Mesenchymal stem cell (in vitro differentiated cells and primary cell): ENCODE results near the gene LMX1B.

ENCODE experiments used
- DNase-seq: peaks from one replicate; pipeline ENCODE4 v3.0.0-alpha.2; 2013
- H2AFZ ChIP-seq: one replicate; pipeline ENCODE4 v1.6.1; 2013; ENCODE audit warnings: low read depth, mild to moderate bottlenecking, control low read depth, inconsistent platforms, low read length, moderate library complexity
- H2AK5ac ChIP-seq: 2 replicates; pipeline ENCODE4 v1.6.1; 2013; ENCODE audit warnings: low read length, moderate library complexity, mild to moderate bottlenecking, inconsistent platforms; ENCODE audit not compliant: severe bottlenecking
- H2BK120ac ChIP-seq: one replicate; pipeline ENCODE4 v1.6.1; 2013; ENCODE audit warnings: low read depth, mild to moderate bottlenecking, inconsistent platforms, low read length, moderate library complexity
- H2BK12ac ChIP-seq, 2 experiments: one replicate each; pipeline ENCODE4 v1.6.1; 2013; ENCODE audit warnings: inconsistent platforms in 2 of 2, low read length in 2 of 2, mild to moderate bottlenecking in 2 of 2, moderate library complexity in 2 of 2, control low read depth in 1 of 2
- H2BK15ac ChIP-seq: one replicate; pipeline ENCODE4 v1.6.1; 2013; ENCODE audit warnings: mild to moderate bottlenecking, low read depth, inconsistent platforms; ENCODE audit not compliant: poor library complexity, severe bottlenecking
- H2BK5ac ChIP-seq: 2 replicates; pipeline ENCODE4 v1.6.1; 2013; ENCODE audit warnings: low read depth, mild to moderate bottlenecking, low read length, control low read depth, inconsistent platforms; ENCODE audit not compliant: poor library complexity, severe bottlenecking
- H3K14ac ChIP-seq, 2 experiments: one replicate each; pipeline ENCODE4 v1.6.1; 2013; ENCODE audit warnings: inconsistent platforms in 2 of 2, low read length in 2 of 2, control low read depth in 1 of 2, mild to moderate bottlenecking in 1 of 2, moderate library complexity in 1 of 2
- H3K18ac ChIP-seq, 2 experiments: one replicate each; pipeline ENCODE4 v1.6.1; 2013; ENCODE audit warnings: inconsistent platforms in 2 of 2, low read length in 2 of 2, control low read depth in 1 of 2, low read depth in 1 of 2, mild to moderate bottlenecking in 1 of 2
- H3K23ac ChIP-seq, 2 experiments: one replicate each; pipeline ENCODE4 v1.6.1; 2013; ENCODE audit warnings: inconsistent platforms in 2 of 2, low read length in 2 of 2, mild to moderate bottlenecking in 2 of 2, moderate library complexity in 2 of 2, control low read depth in 1 of 2
- H3K27ac ChIP-seq: 2 replicates; pipeline ENCODE4 v1.5.1; 2013; ENCODE audit warnings: mild to moderate bottlenecking, moderate library complexity, low read length, control low read depth, inconsistent platforms; ENCODE audit not compliant: poor library complexity, severe bottlenecking
- H3K27me3 ChIP-seq, 2 experiments: 2 replicates each; pipeline versions ENCODE4 v1.6.1 to v1.7.0; 2013; ENCODE audit warnings: low read length in 2 of 2, mild to moderate bottlenecking in 2 of 2, moderate library complexity in 2 of 2, control low read depth in 1 of 2, inconsistent platforms in 1 of 2; ENCODE audit not compliant: control insufficient read depth in 1 of 2, insufficient read depth in 1 of 2
- H3K36me3 ChIP-seq, 2 experiments: 2 replicates each; pipeline versions ENCODE4 v1.6.1 to v1.7.0; 2013; ENCODE audit warnings: low read length in 2 of 2, control low read depth in 1 of 2, inconsistent platforms in 1 of 2, low read depth in 1 of 2, mild to moderate bottlenecking in 1 of 2; ENCODE audit not compliant: insufficient read depth in 2 of 2, control insufficient read depth in 1 of 2
- H3K4ac ChIP-seq, 2 experiments: one replicate each; pipeline ENCODE4 v1.6.1; 2013; ENCODE audit warnings: inconsistent platforms in 2 of 2, low read length in 2 of 2, mild to moderate bottlenecking in 2 of 2, moderate library complexity in 2 of 2, control low read depth in 1 of 2, low read depth in 1 of 2
- H3K4me1 ChIP-seq: 2 replicates; pipeline ENCODE4 v1.6.1; 2013; ENCODE audit warnings: low read depth, low read length, control low read depth; ENCODE audit not compliant: control insufficient read depth, insufficient read depth
- H3K4me2 ChIP-seq: 2 replicates; pipeline ENCODE4 v1.6.1; 2013; ENCODE audit warnings: low read length, mild to moderate bottlenecking, inconsistent platforms; ENCODE audit not compliant: poor library complexity, severe bottlenecking
- H3K4me3 ChIP-seq, 2 experiments: 2 replicates each; pipeline versions ENCODE4 v1.5.1 to v1.7.0; 2013; ENCODE audit warnings: low read length in 2 of 2, mild to moderate bottlenecking in 2 of 2, control low read depth in 1 of 2, low read depth in 1 of 2; ENCODE audit not compliant: insufficient read depth in 1 of 2
- H3K79me1 ChIP-seq: replicated peaks from 2 replicates; pipeline ENCODE4 v1.6.1; 2013; ENCODE audit warnings: mild to moderate bottlenecking, control low read depth, low read length, inconsistent platforms; ENCODE audit not compliant: poor library complexity, severe bottlenecking
- H3K9ac ChIP-seq: 2 replicates; pipeline ENCODE4 v1.7.0; 2013; ENCODE audit warnings: mild to moderate bottlenecking, low read length, moderate library complexity
- H3K9me3 ChIP-seq: 2 replicates; pipeline ENCODE4 v1.7.0; 2013; ENCODE audit warnings: mild to moderate bottlenecking, low read length; ENCODE audit not compliant: control insufficient read depth
- H4K8ac ChIP-seq: one replicate; pipeline ENCODE4 v1.6.1; 2013; ENCODE audit warnings: inconsistent platforms, mild to moderate bottlenecking, low read length, moderate library complexity
- H4K91ac ChIP-seq: one replicate; pipeline ENCODE4 v1.6.1; 2013; ENCODE audit warnings: mild to moderate bottlenecking, low read length, inconsistent platforms
- WGBS: methylation state at CpG from one replicate; pipeline ENCODE4 v1.1.7; 2013; ENCODE audit warnings: mixed read lengths; 5-methylcytosine and 5-hydroxymethylcytosine counted together

LMX1B gene

DNA sequence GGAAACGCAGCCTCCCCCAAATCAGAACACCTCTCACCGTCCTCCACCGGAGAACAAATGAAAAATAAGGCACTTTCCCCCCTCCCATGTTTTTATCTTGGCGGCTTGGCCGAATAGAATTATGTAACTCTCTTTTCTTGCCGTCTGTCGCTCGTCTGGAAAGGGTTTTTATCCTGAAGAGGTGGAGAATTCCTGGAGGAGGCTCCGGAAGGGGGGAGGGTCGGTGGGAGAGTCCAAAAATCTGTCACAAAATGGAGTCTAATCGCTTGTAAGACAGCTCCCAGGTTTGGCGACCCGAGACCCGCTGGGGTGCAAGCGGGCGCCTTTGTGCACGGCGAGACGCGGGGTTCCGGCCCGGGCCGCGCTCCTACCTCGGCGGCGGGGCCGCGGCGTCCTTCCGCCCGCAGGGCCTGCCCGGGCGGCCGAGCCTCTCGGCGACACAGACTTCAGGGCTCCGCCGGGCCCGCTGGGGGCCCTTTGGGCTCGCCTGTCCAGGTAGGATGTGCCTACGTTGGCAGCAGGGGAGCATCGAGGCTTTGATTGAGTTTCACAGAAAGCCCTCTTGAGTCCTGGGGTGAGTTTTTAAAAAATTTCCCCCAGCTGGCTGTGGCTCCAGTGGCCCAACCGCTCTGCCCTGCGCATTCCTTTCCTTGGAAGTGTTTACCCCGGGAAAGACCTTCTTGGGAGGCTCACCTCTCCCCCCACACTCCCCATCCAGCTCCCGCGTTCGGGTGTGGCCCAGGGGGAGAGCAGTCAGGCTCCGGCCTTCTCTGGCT lies 5.0 kb downstream of the LMX1B start:
- Histone ChIP-seq H3K27me3 (peaks cover 92 to 94% of the 10 kb centered on the region in 2 experiments), H3K36me3 (no peaks in the 10 kb centered on the region), H3K79me1 (no peaks in the 10 kb centered on the region), H2BK5ac (no peak overlapping the region), H2AK5ac (no peak overlapping the region), H3K9me3 (no peaks in the 10 kb centered on the region), H2BK15ac (no peak overlapping the region), H3K23ac (no peak overlapping the region), H4K8ac (no peak overlapping the region), H3K9ac (no peak overlapping the region), H2BK12ac (no peak overlapping the region), H4K91ac (no peak overlapping the region), H3K4me3 (no peak overlapping the region), H2AFZ (no peak overlapping the region), H3K18ac (no peak overlapping the region), H3K4me1 (peaks cover 9% of the 10 kb centered on the region), H3K4ac (no peak overlapping the region), H3K27ac (no peak overlapping the region), H3K14ac (no peak overlapping the region), H3K4me2 (peak overlapping the region; percentile 59), H2BK120ac (no peak overlapping the region)
- DNase-seq: no peak
- 1% methylated on average over 46 of the region's 50 CpGs for WGBS

DNA sequence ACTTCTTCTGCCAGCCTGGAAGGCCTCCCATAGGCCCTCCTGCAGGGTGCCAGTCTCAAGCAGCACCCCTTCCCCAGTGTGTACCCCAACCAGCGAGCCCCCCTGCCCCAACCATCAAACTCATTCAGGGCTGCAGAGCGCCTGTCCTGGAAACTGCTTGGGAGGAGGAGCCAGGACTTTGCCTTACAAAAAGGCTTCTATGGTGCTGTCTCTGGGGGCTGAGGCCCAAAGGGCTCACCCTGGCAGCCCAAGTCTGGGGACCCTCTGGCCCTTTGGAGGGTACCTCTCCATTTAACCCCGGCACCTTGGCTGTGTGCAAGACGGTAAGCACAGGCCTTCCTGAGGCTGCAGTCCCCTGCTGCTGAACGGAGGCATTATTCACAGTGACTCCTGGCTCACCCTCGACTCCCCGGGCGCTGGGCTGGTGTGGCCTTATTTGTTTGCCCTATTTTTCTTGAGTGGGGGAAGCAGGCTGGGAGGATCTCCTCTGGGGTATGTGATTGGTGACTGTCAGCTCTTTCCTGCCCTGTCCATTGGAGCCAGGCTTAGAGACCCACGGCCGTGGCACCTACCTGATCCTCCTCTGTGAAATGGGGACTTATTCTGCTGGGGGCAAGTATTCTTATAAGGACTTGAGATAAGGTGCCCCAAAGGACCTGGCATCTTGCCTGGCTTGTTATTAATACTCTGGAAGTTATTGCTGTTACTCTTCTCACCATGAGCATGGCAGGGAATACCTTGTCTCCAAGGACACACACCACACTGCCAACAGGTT lies 5.8 kb downstream of the LMX1B start:
- peaks cover 9% of the 10 kb centered on the region for H3K4me1 ChIP-seq
- H2BK12ac ChIP-seq: no peak overlapping the region
- no peak overlapping the region for H3K4ac ChIP-seq
- no peak overlapping the region for H4K8ac ChIP-seq
- H2AFZ ChIP-seq: no peak overlapping the region
- H3K4me3 ChIP-seq: no peak overlapping the region
- no peaks in the 10 kb centered on the region for H3K36me3 ChIP-seq
- no peak overlapping the region for H3K9ac ChIP-seq
- H2BK120ac ChIP-seq: no peak overlapping the region
- no peak overlapping the region for H3K14ac ChIP-seq
- no peak overlapping the region for H2BK15ac ChIP-seq
- WGBS: 20% methylated on average over 10 of the region's 10 CpGs
- H4K91ac ChIP-seq: no peak overlapping the region
- no peaks in the 10 kb centered on the region for H3K9me3 ChIP-seq
- H3K27me3 ChIP-seq: peaks cover 97 to 98% of the 10 kb centered on the region in 2 experiments
- H2BK5ac ChIP-seq: no peak overlapping the region
- H3K18ac ChIP-seq: no peak overlapping the region
- no peaks in the 10 kb centered on the region for H3K79me1 ChIP-seq
- H2AK5ac ChIP-seq: no peak overlapping the region
- no peak for DNase-seq
- no peak overlapping the region for H3K4me2 ChIP-seq
- H3K23ac ChIP-seq: peak overlapping the region in 1 of 2 experiments; percentile 36
- no peak overlapping the region for H3K27ac ChIP-seq

DNA sequence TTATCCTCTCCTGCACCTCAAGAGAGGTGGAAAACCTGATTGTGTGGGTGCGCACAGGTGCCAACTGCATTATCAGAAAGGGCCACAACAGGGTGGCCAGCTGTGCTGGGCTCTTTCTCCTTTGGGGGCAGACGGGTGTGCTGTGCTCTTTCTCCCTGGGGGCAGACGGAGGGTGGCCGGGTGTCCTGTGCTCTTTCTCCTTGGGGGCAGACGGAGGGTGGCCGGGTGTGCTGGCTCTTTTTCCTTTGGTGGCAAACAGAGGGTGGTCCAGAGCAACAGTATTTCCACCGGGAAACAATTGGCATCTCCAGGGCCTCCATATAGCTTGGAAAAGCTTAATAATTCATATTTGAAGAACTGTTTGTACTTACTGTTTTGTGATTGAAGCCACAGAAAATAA lies 6.8 kb downstream of the LMX1B start:
- Histone ChIP-seq H2AFZ (no peak overlapping the region), H3K4me2 (no peak overlapping the region), H3K9ac (no peak overlapping the region), H3K18ac (no peak overlapping the region), H3K4ac (no peak overlapping the region), H4K8ac (no peak overlapping the region), H2AK5ac (no peak overlapping the region), H3K9me3 (no peaks in the 10 kb centered on the region), H2BK120ac (no peak overlapping the region), H2BK5ac (no peak overlapping the region), H2BK12ac (no peak overlapping the region), H3K27me3 (peaks cover 97 to 100% of the 10 kb centered on the region in 2 experiments), H3K23ac (no peak overlapping the region), H3K79me1 (no peaks in the 10 kb centered on the region), H3K4me3 (no peak overlapping the region), H3K27ac (no peak overlapping the region), H3K14ac (no peak overlapping the region), H2BK15ac (no peak overlapping the region), H4K91ac (no peak overlapping the region), H3K36me3 (no peaks in the 10 kb centered on the region), H3K4me1 (peaks cover 5% of the 10 kb centered on the region)
- 32% methylated on average over 6 of the region's 7 CpGs for WGBS
- DNase-seq: no peak
